Measurements from ENCODE around the gene MCCD1.

Gene MCCD1

DNA sequence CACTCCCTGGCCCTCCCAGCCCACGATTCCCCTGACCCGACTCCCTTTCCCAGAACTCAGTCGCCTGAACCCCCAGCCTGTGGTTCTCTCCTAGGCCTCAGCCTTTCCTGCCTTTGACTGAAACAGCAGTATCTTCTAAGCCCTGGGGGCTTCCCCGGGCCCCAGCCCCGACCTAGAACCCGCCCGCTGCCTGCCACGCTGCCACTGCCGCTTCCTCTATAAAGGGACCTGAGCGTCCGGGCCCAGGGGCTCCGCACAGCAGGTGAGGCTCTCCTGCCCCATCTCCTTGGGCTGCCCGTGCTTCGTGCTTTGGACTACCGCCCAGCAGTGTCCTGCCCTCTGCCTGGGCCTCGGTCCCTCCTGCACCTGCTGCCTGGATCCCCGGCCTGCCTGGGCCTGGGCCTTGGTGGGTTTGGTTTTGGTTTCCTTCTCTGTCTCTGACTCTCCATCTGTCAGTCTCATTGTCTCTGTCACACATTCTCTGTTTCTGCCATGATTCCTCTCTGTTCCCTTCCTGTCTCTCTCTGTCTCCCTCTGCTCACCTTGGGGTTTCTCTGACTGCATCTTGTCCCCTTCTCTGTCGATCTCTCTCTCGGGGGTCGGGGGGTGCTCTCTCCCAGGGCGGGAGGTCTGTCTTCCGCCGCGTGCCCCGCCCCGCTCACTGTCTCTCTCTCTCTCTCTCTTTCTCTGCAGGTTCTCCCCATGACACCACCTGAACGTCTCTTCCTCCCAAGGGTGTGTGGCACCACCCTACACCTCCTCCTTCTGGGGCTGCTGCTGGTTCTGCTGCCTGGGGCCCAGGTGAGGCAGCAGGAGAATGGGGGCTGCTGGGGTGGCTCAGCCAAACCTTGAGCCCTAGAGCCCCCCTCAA, 43.5 kb downstream of the MCCD1 start, which contains the start of gene LTA:
Gene LTA (plus strand): TSS at position 249 of the 871 bp plus-strand sequence. CDS start 454 bp downstream, at position 703.
- H3K36me3 ChIP-seq (ENCODE audit: control insufficient read depth, low read length), result no peaks in the 10 kb centered on the region
- no peaks in the 10 kb centered on the region for H3K79me2 ChIP-seq (ENCODE audit: control insufficient read depth, low read length)
- H3K4me3 ChIP-seq (ENCODE audit: low read length), result peak within 1 kb of the TSS; percentile 38
- H3K9me3 ChIP-seq (ENCODE audit: control insufficient read depth, insufficient read depth, low read length), result no peaks in the 10 kb centered on the region
- TF ChIP-seq, protein P1, sequence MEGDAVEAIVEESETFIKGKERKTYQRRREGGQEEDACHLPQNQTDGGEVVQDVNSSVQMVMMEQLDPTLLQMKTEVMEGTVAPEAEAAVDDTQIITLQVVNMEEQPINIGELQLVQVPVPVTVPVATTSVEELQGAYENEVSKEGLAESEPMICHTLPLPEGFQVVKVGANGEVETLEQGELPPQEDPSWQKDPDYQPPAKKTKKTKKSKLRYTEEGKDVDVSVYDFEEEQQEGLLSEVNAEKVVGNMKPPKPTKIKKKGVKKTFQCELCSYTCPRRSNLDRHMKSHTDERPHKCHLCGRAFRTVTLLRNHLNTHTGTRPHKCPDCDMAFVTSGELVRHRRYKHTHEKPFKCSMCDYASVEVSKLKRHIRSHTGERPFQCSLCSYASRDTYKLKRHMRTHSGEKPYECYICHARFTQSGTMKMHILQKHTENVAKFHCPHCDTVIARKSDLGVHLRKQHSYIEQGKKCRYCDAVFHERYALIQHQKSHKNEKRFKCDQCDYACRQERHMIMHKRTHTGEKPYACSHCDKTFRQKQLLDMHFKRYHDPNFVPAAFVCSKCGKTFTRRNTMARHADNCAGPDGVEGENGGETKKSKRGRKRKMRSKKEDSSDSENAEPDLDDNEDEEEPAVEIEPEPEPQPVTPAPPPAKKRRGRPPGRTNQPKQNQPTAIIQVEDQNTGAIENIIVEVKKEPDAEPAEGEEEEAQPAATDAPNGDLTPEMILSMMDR (IDR thresholded peaks at IDR 0.05; ENCODE audit: low read depth, low read length, poor library complexity, severe bottlenecking), result no peak
- TF ChIP-seq EZH2phosphoT487 (IDR thresholded peaks at IDR 0.05; ENCODE audit: borderline replicate concordance, low read length), result no peak
- no peaks in the 10 kb centered on the region for H3K9me2 ChIP-seq (replicated peaks; ENCODE audit: control insufficient read depth, low read length)
- peaks cover 83% of the 10 kb centered on the region for H3K27me3 ChIP-seq (ENCODE audit: control insufficient read depth, low read length)
- no peak within 1 kb of the TSS for H3K27ac ChIP-seq (ENCODE audit: low read depth, low read length)
- no peaks in the 10 kb centered on the region for H4K20me1 ChIP-seq (ENCODE audit: control insufficient read depth, insufficient read depth, low read depth, low read length)
- H3F3A ChIP-seq (ENCODE audit: control insufficient read depth, insufficient read depth), result peaks cover 18% of the 10 kb centered on the region
- peak within 1 kb of the TSS; percentile 58 for H3K4me2 ChIP-seq (ENCODE audit: low read length)
- H3K4me1 ChIP-seq (ENCODE audit: control insufficient read depth, low read length), result peaks cover 84% of the 10 kb centered on the region

DNA sequence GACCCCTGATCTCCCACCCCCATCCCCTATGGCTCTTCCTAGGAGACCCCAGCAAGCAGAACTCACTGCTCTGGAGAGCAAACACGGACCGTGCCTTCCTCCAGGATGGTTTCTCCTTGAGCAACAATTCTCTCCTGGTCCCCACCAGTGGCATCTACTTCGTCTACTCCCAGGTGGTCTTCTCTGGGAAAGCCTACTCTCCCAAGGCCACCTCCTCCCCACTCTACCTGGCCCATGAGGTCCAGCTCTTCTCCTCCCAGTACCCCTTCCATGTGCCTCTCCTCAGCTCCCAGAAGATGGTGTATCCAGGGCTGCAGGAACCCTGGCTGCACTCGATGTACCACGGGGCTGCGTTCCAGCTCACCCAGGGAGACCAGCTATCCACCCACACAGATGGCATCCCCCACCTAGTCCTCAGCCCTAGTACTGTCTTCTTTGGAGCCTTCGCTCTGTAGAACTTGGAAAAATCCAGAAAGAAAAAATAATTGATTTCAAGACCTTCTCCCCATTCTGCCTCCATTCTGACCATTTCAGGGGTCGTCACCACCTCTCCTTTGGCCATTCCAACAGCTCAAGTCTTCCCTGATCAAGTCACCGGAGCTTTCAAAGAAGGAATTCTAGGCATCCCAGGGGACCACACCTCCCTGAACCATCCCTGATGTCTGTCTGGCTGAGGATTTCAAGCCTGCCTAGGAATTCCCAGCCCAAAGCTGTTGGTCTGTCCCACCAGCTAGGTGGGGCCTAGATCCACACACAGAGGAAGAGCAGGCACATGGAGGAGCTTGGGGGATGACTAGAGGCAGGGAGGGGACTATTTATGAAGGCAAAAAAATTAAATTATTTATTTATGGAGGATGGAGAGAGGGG, 44.7 kb downstream of the MCCD1 start:
- H3K4me3 ChIP-seq (ENCODE audit: low read length), result no peak overlapping the region
- peaks cover 76% of the 10 kb centered on the region for H3K27me3 ChIP-seq (ENCODE audit: control insufficient read depth, low read length)
- H3K79me2 ChIP-seq (ENCODE audit: control insufficient read depth, low read length), result no peaks in the 10 kb centered on the region
- H3F3A ChIP-seq (ENCODE audit: control insufficient read depth, insufficient read depth), result peaks cover 14% of the 10 kb centered on the region
- no peaks in the 10 kb centered on the region for H3K36me3 ChIP-seq (ENCODE audit: control insufficient read depth, low read length)
- no peak overlapping the region for H3K27ac ChIP-seq (ENCODE audit: low read depth, low read length)
- H4K20me1 ChIP-seq (ENCODE audit: control insufficient read depth, insufficient read depth, low read depth, low read length), result no peaks in the 10 kb centered on the region
- peaks cover 74% of the 10 kb centered on the region for H3K4me1 ChIP-seq (ENCODE audit: control insufficient read depth, low read length)
- no peaks in the 10 kb centered on the region for H3K9me2 ChIP-seq (replicated peaks; ENCODE audit: control insufficient read depth, low read length)
- no peaks in the 10 kb centered on the region for H3K9me3 ChIP-seq (ENCODE audit: control insufficient read depth, insufficient read depth, low read length)
- TF ChIP-seq, protein P1 (IDR thresholded peaks at IDR 0.05; ENCODE audit: low read depth, low read length, poor library complexity, severe bottlenecking), result no peak
- TF ChIP-seq EZH2phosphoT487 (IDR thresholded peaks at IDR 0.05; ENCODE audit: borderline replicate concordance, low read length), result no peak
- no peak overlapping the region for H3K4me2 ChIP-seq (ENCODE audit: low read length)

DNA sequence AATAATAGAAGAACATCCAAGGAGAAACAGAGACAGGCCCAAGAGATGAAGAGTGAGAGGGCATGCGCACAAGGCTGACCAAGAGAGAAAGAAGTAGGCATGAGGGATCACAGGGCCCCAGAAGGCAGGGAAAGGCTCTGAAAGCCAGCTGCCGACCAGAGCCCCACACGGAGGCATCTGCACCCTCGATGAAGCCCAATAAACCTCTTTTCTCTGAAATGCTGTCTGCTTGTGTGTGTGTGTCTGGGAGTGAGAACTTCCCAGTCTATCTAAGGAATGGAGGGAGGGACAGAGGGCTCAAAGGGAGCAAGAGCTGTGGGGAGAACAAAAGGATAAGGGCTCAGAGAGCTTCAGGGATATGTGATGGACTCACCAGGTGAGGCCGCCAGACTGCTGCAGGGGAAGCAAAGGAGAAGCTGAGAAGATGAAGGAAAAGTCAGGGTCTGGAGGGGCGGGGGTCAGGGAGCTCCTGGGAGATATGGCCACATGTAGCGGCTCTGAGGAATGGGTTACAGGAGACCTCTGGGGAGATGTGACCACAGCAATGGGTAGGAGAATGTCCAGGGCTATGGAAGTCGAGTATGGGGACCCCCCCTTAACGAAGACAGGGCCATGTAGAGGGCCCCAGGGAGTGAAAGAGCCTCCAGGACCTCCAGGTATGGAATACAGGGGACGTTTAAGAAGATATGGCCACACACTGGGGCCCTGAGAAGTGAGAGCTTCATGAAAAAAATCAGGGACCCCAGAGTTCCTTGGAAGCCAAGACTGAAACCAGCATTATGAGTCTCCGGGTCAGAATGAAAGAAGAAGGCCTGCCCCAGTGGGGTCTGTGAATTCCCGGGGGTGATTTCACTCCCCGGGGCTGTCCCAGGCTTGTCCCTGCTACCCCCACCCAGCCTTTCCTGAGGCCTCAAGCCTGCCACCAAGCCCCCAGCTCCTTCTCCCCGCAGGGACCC, 45.6 kb downstream of the MCCD1 start:
- Histone ChIP-seq H3K27me3 (ENCODE audit: control insufficient read depth, low read length) (peaks cover 76% of the 10 kb centered on the region), H3K4me2 (ENCODE audit: low read length) (0 out of 2 replicates have a peak overlapping the region, but pooled peaks have one; percentile 21), H3F3A (ENCODE audit: control insufficient read depth, insufficient read depth) (peaks cover 14% of the 10 kb centered on the region), H3K79me2 (ENCODE audit: control insufficient read depth, low read length) (no peaks in the 10 kb centered on the region), H4K20me1 (ENCODE audit: control insufficient read depth, insufficient read depth, low read depth, low read length) (no peaks in the 10 kb centered on the region), H3K36me3 (ENCODE audit: control insufficient read depth, low read length) (no peaks in the 10 kb centered on the region), H3K27ac (ENCODE audit: low read depth, low read length) (no peak overlapping the region), H3K4me1 (ENCODE audit: control insufficient read depth, low read length) (peaks cover 65% of the 10 kb centered on the region), H3K9me3 (ENCODE audit: control insufficient read depth, insufficient read depth, low read length) (no peaks in the 10 kb centered on the region), H3K9me2 (replicated peaks; ENCODE audit: control insufficient read depth, low read length) (no peaks in the 10 kb centered on the region), H3K4me3 (ENCODE audit: low read length) (no peak overlapping the region)
- no peak for TF ChIP-seq EZH2phosphoT487 (IDR thresholded peaks at IDR 0.05; ENCODE audit: borderline replicate concordance, low read length)
- TF ChIP-seq, protein P1 (IDR thresholded peaks at IDR 0.05; ENCODE audit: low read depth, low read length, poor library complexity, severe bottlenecking), result no peak

All from DOHH2 (cell line).